Measurements from ENCODE around the gene LRIG1.

The LRIG1 gene

DNA sequence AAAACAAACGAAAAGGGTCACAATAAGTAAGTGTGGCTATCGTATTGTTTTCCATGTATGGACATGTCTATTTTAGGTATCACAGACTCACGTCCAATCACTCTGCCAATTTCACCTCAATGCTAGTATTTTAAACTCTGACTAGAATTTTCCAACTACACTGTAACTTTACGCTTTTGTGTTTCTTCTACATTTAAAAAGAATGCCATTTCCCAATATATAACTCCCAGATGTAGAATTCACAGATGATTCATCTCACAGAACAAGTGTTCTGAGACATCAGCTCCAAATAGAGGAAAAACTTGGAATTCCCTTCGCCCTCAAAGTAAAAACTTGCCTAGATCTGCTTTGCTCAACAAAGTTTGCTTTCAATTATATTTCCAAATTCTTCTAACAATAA lies 14.2 kb downstream of the LRIG1 start:
- peak; percentile 76 for DNase-seq (ENCODE audit: low read depth)

DNA sequence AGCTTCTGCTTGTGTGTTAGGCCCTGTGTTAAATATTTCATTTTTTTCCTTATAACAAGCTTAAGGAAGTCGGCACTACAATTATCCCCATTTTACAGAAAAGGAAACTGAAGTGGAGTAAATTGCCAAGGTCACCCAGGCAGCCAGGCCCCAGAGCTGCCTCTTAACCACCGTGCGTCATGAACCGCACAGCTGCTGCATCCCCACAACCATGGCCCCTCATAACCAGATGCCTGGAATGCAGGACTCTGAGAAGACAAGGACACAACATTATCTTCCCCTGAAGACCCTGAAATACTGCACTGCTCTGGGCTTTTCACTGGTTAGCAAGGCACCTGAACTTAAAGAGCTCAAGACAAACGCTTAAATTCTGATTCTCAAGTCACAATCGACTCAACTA lies 14.6 kb downstream of the LRIG1 start:
- DNase-seq (ENCODE audit: low read depth) = peak; percentile 18

DNA sequence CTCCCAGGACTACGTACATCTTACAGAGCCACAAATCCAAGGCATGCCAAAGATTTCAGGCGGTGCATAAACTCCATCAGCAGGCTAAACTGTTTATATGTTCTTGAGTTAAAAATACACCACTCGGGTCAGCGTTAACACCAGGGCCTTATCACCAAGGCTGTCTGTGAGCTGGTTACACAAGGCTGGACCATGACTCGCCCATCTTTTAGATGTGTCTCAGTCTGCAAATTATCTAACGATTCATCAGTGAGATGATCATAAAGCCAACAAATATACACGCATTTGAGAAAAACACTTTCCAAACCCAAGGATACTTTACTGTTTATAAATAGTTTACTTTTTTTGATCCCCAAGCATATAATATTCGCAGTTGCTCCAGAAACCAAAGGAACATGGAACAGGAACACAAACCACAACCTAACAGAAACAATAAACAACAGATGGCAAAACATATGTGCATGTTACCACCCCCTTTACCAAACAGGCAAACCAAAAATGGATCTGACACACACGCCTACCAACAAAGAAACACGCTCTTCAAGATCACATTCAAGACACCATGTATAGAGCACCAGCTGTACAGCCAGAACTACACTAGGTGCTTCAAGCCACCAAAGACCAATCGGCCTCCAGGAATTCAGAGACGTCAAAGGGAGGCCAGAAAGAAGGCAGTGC lies 15.4 kb downstream of the LRIG1 start:
- DNase-seq (ENCODE audit: low read depth) = peak; percentile 78

- no peak for DNase-seq (ENCODE audit: low read depth)
These were observed 16.5 kb downstream of the LRIG1 start for GRCh38 chr3:66484106-66484844.

- DNase-seq (ENCODE audit: low read depth) = no peak
These were observed 17.4 kb downstream of the LRIG1 start for GRCh38 chr3:66483409-66483906.

DNA sequence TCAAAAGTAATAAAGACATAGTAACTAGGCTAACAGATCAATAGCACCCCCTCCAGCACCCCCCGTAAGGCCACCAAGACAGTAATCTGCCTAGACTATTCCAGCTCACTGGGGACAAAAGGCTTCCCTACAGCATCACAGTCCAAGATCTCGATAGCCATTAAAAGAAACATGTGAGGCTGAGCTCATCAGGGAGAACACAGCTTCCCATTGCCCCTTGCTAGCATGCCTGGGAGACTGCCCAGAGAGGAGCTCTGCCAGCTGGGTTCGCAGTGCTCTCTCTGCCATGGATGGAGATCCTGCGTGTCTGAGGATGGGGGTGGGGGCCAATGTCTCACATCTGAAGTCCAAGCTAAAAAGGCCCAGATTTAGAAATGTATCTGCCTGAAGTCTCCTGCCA lies 17.8 kb downstream of the LRIG1 start:
- DNase-seq (ENCODE audit: low read depth) = peak; percentile 40

GRCh38 chr3:66482018-66482404 lies 18.8 kb downstream of the LRIG1 start:
- DNase-seq (ENCODE audit: low read depth) = no peak

GRCh38 chr3:66481071-66482017 lies 19.5 kb downstream of the LRIG1 start:
- no peak for DNase-seq (ENCODE audit: low read depth)

GRCh38 chr3:66480666-66481065 lies 20.2 kb downstream of the LRIG1 start:
- peak; percentile 77 for DNase-seq (ENCODE audit: low read depth)

GRCh38 chr3:66479532-66479947 lies 21.3 kb downstream of the LRIG1 start:
- DNase-seq (ENCODE audit: low read depth) = no peak

- no peak for DNase-seq (ENCODE audit: low read depth)
These were observed 21.9 kb downstream of the LRIG1 start for GRCh38 chr3:66478960-66479359.

- no peak for DNase-seq (ENCODE audit: low read depth)
These were observed 23.0 kb downstream of the LRIG1 start for GRCh38 chr3:66477856-66478255.

DNA sequence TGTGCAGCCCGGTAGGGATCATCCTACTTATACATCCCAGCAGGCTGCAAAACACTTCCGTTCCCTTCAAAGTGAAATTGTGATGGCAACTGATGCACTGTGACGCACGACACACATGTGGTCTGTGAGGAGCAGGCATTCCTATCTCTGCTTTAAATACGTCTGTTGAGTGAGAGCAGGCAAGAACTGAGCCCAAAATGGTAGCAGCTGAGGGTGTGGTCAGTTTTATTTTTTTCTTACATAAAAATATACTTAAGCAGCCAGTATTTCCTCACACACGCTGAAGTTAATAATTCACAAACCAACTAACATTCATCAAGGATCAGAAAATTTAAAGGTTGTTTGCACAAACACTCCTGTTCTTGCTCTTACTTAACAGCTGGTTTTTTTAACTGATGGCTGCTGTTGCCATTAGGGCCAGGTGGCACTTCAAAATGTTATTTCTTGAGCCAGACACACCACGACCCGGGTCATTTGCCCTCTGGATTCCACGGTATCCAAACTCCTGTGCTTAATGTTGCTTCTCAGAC lies 23.9 kb downstream of the LRIG1 start:
- no peak for DNase-seq (ENCODE audit: low read depth)

DNA sequence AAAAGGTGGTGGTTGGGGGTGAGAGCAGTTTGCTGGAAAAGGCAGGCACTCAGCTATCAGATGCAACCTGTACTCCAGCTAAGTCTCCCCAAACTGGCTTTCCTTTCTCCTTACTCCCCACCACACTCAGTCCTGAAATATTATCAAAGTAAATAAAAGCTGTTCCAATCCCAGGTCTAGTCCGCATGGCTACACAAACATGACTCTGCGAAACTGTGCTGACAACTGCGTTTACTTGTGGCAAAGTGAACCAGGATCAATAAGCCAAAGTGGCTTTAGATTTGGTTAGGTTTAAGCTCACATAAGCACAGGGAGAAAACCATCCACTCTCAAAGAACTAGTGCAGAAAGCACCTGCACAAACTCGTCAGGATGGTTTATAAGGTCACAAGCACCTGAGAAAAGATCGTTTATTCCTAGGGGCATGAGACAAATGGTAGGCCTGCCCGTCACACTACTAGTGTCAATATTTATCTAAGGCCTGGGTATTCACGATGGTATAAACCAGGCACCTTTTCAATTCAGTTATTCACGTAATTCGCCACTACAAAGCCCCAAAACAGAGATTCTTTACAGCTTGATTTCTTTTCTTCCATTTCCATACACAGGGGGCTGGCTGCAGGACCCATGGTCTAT lies 25.3 kb downstream of the LRIG1 start:
- no peak for DNase-seq (ENCODE audit: low read depth)

- DNase-seq (ENCODE audit: low read depth) = peak; percentile 95
These were observed 27.1 kb downstream of the LRIG1 start for GRCh38 chr3:66473692-66474091.

GRCh38 chr3:66473181-66473580 lies 27.6 kb downstream of the LRIG1 start:
- peak; percentile 40 for DNase-seq (ENCODE audit: low read depth)

DNA sequence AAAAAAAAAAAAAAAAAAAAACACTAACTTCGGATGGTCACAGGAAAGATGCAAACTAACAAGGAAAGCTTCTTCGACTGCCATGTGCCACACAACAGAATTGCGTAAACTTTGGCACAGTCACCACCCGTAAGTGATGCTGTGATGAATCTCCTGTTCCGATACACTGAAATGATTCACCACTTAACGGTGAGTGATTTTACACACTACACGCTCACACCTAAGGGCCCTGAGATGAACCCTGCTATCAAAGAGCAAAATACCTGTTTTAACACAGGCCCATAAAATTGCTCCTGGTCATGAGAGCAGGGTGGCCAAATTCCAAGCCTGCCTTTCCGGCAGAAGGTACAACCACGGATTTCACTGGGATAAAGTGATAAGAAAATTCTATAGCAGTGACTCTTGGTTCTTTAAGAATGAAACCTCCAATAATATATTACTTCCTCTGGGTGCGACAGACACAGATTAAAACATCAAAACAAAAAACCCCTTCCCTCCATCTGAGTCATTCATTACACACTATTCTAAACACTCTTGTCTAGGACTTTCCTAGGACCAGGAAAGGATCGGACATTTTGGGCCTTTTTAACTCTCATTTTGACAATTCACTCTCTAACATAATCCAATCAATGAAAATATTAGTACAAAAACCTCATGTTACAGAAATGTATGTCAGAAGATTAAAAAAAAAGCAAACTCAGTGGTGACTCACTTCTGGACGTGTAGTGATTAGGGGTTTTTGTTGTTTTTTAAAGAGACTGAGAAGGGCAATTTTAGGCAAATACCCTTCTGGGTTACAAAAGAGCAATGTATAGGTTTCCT lies 28.3 kb downstream of the LRIG1 start:
- DNase-seq (ENCODE audit: low read depth) = peak; percentile 63

GRCh38 chr3:66470956-66471686 lies 29.7 kb downstream of the LRIG1 start:
- DNase-seq (ENCODE audit: low read depth) = no peak

GRCh38 chr3:66470285-66470684 lies 30.5 kb downstream of the LRIG1 start:
- DNase-seq (ENCODE audit: low read depth) = no peak

DNA sequence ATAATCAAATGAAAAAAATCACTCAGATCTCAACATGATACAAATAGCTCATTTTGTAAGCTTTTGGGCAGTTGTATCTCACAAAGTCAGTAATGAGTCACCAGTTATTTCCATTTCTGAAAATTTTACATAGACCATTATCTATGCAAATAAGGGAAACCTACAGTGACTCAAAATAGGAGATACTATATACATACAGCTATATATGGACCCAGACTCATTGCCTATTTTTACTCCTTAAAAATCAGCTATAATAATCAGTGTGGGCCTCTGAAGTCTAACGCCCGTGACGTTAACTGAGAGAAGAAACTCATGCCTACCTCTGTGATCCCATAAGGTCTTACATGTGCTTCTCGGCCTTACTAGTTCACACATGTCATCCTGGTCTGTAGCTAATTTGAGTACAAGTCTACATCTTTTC lies 31.6 kb downstream of the LRIG1 start:
- DNase-seq (ENCODE audit: low read depth) = no peak
